ENCODE data around the gene HDGF. TPM values are rescaled to one million over a fixed set of nuclear protein-coding genes. Genes with fewer than 3 reads are reported as not detected.

The HDGF gene
- total RNA-seq (ENCODE audit: unreplicated experiment) = 147 TPM
- long read RNA-seq, transcript HDGF-201 (6 exons, 2,380 nt) = major isoform, 14 of 30 reads
- long read RNA-seq, partial matches to known transcripts = 3 of 30 reads
- long read RNA-seq, other reads (novel, unspliced or antisense) = 12 of 30 reads

- Mint-ChIP-seq H3K9me3 (ENCODE audit: unreplicated experiment) (peaks cover 9% of the 10 kb centered on the region), H3K4me1 (ENCODE audit: low read depth, unreplicated experiment) (peaks cover 33% of the 10 kb centered on the region), H3K27me3 (ENCODE audit: unreplicated experiment) (peaks cover 10% of the 10 kb centered on the region), H3K36me3 (ENCODE audit: unreplicated experiment) (no peaks in the 10 kb centered on the region), H3K27ac (ENCODE audit: unreplicated experiment) (peak within 1 kb of the TSS; percentile 97), H3K4me3 (ENCODE audit: unreplicated experiment) (peak within 1 kb of the TSS; percentile 94)
- no peak for TF ChIP-seq CTCF (IDR thresholded peaks at IDR 0.05; ENCODE audit: partially characterized antibody, unreplicated experiment)
- DNase-seq = no peak
These were observed at the start of gene HDGF for GRCh38 chr1:156751451-156751756. TSS of gene HDGF (minus strand) at chr1:156751675. CDS start at chr1:156751429, 246 bp downstream.

GRCh38 chr1:156797212-156797871, 45.9 kb upstream of the HDGF start:
- Mint-ChIP-seq H3K9me3 (ENCODE audit: unreplicated experiment) (no peaks in the 10 kb centered on the region), H3K4me1 (ENCODE audit: low read depth, unreplicated experiment) (peaks cover 12% of the 10 kb centered on the region), H3K36me3 (ENCODE audit: unreplicated experiment) (no peaks in the 10 kb centered on the region), H3K27ac (ENCODE audit: unreplicated experiment) (peak overlapping the region; percentile 59), H3K27me3 (ENCODE audit: unreplicated experiment) (no peaks in the 10 kb centered on the region), H3K4me3 (ENCODE audit: unreplicated experiment) (no peak overlapping the region)
- TF ChIP-seq CTCF (IDR thresholded peaks at IDR 0.05; ENCODE audit: partially characterized antibody, unreplicated experiment) = peak; percentile 87
- DNase-seq = peak; percentile 55

GRCh38 chr1:156796340-156797097, 45.0 kb upstream of the HDGF start:
- no peak for TF ChIP-seq CTCF (IDR thresholded peaks at IDR 0.05; ENCODE audit: partially characterized antibody, unreplicated experiment)
- Mint-ChIP-seq H3K9me3 (ENCODE audit: unreplicated experiment) (no peaks in the 10 kb centered on the region), H3K4me1 (ENCODE audit: low read depth, unreplicated experiment) (peaks cover 12% of the 10 kb centered on the region), H3K4me3 (ENCODE audit: unreplicated experiment) (no peak overlapping the region), H3K36me3 (ENCODE audit: unreplicated experiment) (no peaks in the 10 kb centered on the region), H3K27ac (ENCODE audit: unreplicated experiment) (no peak overlapping the region), H3K27me3 (ENCODE audit: unreplicated experiment) (no peaks in the 10 kb centered on the region)
- no peak for DNase-seq

GRCh38 chr1:156795787-156796186, 44.3 kb upstream of the HDGF start:
- TF ChIP-seq CTCF (IDR thresholded peaks at IDR 0.05; ENCODE audit: partially characterized antibody, unreplicated experiment) = no peak
- Mint-ChIP-seq H3K36me3 (ENCODE audit: unreplicated experiment) (no peaks in the 10 kb centered on the region), H3K4me3 (ENCODE audit: unreplicated experiment) (no peak overlapping the region), H3K27ac (ENCODE audit: unreplicated experiment) (no peak overlapping the region), H3K9me3 (ENCODE audit: unreplicated experiment) (no peaks in the 10 kb centered on the region), H3K4me1 (ENCODE audit: low read depth, unreplicated experiment) (peaks cover 12% of the 10 kb centered on the region), H3K27me3 (ENCODE audit: unreplicated experiment) (no peaks in the 10 kb centered on the region)
- no peak for DNase-seq

- TF ChIP-seq CTCF (IDR thresholded peaks at IDR 0.05; ENCODE audit: partially characterized antibody, unreplicated experiment) = no peak
- Mint-ChIP-seq H3K4me3 (ENCODE audit: unreplicated experiment) (no peak overlapping the region), H3K4me1 (ENCODE audit: low read depth, unreplicated experiment) (peaks cover 12% of the 10 kb centered on the region), H3K27me3 (ENCODE audit: unreplicated experiment) (no peaks in the 10 kb centered on the region), H3K27ac (ENCODE audit: unreplicated experiment) (no peak overlapping the region), H3K9me3 (ENCODE audit: unreplicated experiment) (no peaks in the 10 kb centered on the region), H3K36me3 (ENCODE audit: unreplicated experiment) (no peaks in the 10 kb centered on the region)
- DNase-seq = no peak
These were observed 43.9 kb upstream of the HDGF start for GRCh38 chr1:156795374-156795733.

Measured in glutamatergic neuron (in vitro differentiated cells).